Ishikawa (cell line): ENCODE data around the gene BTNL3.

Experiments
- CEBPB ChIP-seq: IDR thresholded peaks from 2 replicates; pipeline ENCODE4 v1.6.1; 2012
- CREB1 ChIP-seq: IDR thresholded peaks from 2 replicates; pipeline ENCODE4 v1.6.1; 2012; ENCODE audit warnings: low read depth
- EGR1 ChIP-seq: IDR thresholded peaks from 2 replicates; pipeline ENCODE4 v1.6.1; 2012
- EP300 ChIP-seq: IDR thresholded peaks from 2 replicates; pipeline ENCODE4 v1.6.1; 2012; ENCODE audit warnings: borderline replicate concordance
- FOXM1 ChIP-seq: IDR thresholded peaks from 2 replicates; pipeline ENCODE4 v1.6.1; 2012; ENCODE audit warnings: low read depth, borderline replicate concordance
- MAX ChIP-seq: IDR thresholded peaks from 2 replicates; pipeline ENCODE4 v1.6.1; 2012
- NFIC ChIP-seq: IDR thresholded peaks from 2 replicates; pipeline ENCODE4 v1.6.1; 2012
- RAD21 ChIP-seq: IDR thresholded peaks from 2 replicates; pipeline ENCODE4 v1.6.1; 2012; ENCODE audit warnings: low read depth
- TAF1 ChIP-seq: IDR thresholded peaks from 2 replicates; pipeline ENCODE4 v1.6.1; 2012; ENCODE audit warnings: low read depth, mild to moderate bottlenecking
- TCF12 ChIP-seq: IDR thresholded peaks from 2 replicates; pipeline ENCODE4 v1.6.1; 2012; ENCODE audit warnings: low read depth
- TEAD4 ChIP-seq: IDR thresholded peaks from 2 replicates; pipeline ENCODE4 v1.6.1; 2012
- YY1 ChIP-seq: IDR thresholded peaks from 2 replicates; pipeline ENCODE4 v1.6.1; 2012; ENCODE audit warnings: low read depth
- ZBTB7A ChIP-seq: IDR thresholded peaks from 2 replicates; pipeline ENCODE4 v1.6.1; 2012; ENCODE audit warnings: low read depth
- TF ChIP-seq, protein P1 (sequence below): IDR thresholded peaks from 2 replicates; pipeline ENCODE4 v1.6.1; 2012; ENCODE audit warnings: low read depth, mild to moderate bottlenecking
- TF ChIP-seq, protein P2 (sequence below): IDR thresholded peaks from 2 replicates; pipeline ENCODE4 v1.6.1; 2012

BTNL3 gene

DNA sequence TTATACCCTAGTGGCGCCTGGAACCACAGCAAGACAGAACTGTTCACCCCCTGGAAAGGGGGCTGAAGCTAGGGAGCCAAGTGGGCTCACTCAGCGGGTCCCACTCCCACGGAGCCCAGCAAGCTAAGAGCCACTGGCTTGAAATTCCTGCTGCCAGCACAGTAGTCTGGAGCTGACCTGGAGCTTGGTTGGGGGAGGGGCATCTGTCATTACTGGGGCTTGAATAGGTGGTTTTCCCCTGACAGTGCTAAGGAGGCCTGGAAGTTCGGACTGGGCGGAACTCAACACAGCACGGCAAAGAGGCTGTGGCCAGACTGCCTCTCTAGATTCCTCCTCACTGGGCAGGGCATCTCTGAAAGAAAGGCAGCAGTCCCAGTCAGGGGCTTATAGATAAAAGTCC, 19.5 kb downstream of the BTNL3 start:
- TF ChIP-seq, protein P1, sequence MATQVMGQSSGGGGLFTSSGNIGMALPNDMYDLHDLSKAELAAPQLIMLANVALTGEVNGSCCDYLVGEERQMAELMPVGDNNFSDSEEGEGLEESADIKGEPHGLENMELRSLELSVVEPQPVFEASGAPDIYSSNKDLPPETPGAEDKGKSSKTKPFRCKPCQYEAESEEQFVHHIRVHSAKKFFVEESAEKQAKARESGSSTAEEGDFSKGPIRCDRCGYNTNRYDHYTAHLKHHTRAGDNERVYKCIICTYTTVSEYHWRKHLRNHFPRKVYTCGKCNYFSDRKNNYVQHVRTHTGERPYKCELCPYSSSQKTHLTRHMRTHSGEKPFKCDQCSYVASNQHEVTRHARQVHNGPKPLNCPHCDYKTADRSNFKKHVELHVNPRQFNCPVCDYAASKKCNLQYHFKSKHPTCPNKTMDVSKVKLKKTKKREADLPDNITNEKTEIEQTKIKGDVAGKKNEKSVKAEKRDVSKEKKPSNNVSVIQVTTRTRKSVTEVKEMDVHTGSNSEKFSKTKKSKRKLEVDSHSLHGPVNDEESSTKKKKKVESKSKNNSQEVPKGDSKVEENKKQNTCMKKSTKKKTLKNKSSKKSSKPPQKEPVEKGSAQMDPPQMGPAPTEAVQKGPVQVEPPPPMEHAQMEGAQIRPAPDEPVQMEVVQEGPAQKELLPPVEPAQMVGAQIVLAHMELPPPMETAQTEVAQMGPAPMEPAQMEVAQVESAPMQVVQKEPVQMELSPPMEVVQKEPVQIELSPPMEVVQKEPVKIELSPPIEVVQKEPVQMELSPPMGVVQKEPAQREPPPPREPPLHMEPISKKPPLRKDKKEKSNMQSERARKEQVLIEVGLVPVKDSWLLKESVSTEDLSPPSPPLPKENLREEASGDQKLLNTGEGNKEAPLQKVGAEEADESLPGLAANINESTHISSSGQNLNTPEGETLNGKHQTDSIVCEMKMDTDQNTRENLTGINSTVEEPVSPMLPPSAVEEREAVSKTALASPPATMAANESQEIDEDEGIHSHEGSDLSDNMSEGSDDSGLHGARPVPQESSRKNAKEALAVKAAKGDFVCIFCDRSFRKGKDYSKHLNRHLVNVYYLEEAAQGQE: no peak
- TF ChIP-seq TEAD4 (no peak), ZBTB7A (no peak)

- TF ChIP-seq NFIC (no peak), CREB1 (no peak), TEAD4 (no peak), EGR1 (no peak)
Observed at GRCh38 chr5:181020688-181021087, 32.0 kb downstream of the BTNL3 start.

GRCh38 chr5:181024245-181025064, 35.8 kb downstream of the BTNL3 start:
- TF ChIP-seq EGR1 (no peak), EP300 (no peak), YY1 (no peak), TEAD4 (no peak), CEBPB (no peak), FOXM1 (no peak), TAF1 (no peak), TCF12 (no peak), CREB1 (no peak), MAX (no peak), RAD21 (no peak), NFIC (no peak)
- TF ChIP-seq, protein P1: no peak
- TF ChIP-seq, protein P2, sequence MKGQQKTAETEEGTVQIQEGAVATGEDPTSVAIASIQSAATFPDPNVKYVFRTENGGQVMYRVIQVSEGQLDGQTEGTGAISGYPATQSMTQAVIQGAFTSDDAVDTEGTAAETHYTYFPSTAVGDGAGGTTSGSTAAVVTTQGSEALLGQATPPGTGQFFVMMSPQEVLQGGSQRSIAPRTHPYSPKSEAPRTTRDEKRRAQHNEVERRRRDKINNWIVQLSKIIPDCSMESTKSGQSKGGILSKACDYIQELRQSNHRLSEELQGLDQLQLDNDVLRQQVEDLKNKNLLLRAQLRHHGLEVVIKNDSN: no peak

DNA sequence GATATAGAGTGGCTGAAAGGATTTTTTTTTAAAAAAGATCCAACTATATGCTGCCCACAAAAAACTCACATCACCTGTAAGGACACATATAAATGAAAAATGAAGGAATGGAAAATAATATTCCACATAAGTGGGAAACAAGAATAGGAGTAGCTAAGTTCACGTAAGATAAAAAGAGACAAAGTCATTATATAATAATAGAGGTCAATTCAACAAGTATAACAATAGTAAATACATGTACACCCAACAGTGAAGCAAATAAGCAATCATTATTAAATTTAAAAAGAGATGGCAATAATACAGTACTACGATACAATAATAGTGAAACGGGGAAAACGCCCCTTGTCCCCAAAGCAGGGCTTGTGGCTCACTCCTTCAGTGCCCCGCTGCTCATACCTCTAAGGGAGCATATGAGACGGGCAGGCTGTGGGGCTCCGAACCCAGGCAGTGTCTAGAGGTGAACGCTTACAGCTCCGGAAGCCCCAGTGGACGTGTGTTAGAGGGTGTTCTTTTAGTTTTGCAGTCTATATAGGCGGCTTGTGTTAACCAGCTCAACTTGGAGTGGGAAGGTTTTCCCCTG, 38.9 kb downstream of the BTNL3 start:
- TF ChIP-seq ZBTB7A (no peak), EP300 (no peak)

DNA sequence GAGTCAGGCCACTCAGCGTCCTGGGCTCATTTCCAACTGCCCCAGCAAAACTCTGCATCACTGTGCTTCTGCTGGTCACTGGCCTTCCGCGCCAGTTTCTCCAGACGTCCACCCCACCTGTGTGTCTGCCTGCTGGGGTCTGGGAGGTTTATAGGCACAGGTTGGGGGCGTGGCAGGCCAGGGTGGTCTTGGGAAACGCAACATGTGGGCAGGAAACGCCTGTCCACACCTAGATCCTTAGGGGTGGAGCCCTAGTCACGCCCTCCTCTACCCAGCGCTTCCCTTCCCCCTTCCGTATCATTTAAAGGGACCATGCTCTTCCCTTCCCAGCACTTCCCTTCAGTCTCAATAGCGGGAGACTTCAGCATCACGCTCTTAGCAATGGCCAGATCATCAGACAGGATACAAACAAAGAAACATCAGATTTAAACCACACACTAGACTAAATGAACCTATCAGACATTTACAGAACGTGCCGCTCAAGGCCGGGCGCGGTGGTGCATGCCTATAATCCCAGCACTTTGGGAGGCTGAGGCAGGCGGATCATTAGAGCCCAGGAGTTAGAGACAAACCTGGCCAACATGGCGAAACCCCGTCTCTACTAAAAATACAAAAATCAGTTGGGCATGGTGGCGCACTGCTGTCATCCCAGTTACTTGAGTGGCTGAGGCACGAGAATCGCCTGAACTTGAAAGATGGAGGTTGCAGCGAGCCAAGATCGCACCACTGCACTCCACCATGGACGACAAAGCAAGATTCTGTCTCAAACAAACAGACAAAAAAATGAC, 39.6 kb downstream of the BTNL3 start:
- TF ChIP-seq, protein P1: no peak
- TF ChIP-seq CEBPB (no peak), TCF12 (no peak), CREB1 (no peak), TEAD4 (no peak), EP300 (no peak), TAF1 (no peak), RAD21 (no peak), ZBTB7A (no peak), MAX (no peak), FOXM1 (no peak), NFIC (no peak), EGR1 (no peak), YY1 (no peak)
- TF ChIP-seq, protein P2: no peak
